Tibial nerve (tissue), 4 donors: Measurements from ENCODE around the gene OPCML. TPM values are rescaled to one million over a fixed set of nuclear protein-coding genes. Genes with fewer than 3 reads are reported as not detected.

Experiments
- DNase-seq, 2 donors: peaks; one replicate each; pipeline ENCODE4 v3.0.0-alpha.2; 2019; ENCODE audit warnings: low spot score in 2 of 2
- H3K27ac ChIP-seq, 4 donors: fragments of 200-600 bp; sonication (generic) in 3 of 4; one replicate each; pipeline ENCODE4 v1.5.1; 2017 to 2019; ENCODE audit warnings: mild to moderate bottlenecking in 1 of 4
- H3K27me3 ChIP-seq, 2 donors: fragments of 200-600 bp; sonication (generic) in 1 of 2; one replicate each; pipeline versions ENCODE4 v1.5.1 to v1.6.0; 2017 to 2019
- H3K36me3 ChIP-seq, 3 donors: fragments of 200-600 bp; sonication (generic); one replicate each; pipeline ENCODE4 v1.5.1; 2018 to 2019
- H3K4me1 ChIP-seq, 4 donors: fragments of 200-600 bp; sonication (generic) in 3 of 4; one replicate each; pipeline ENCODE4 v1.5.1; 2017 to 2019
- H3K4me3 ChIP-seq, 4 donors: fragments of 200-600 bp; sonication (generic) in 3 of 4; one replicate each; pipeline ENCODE4 v1.5.1; 2017 to 2019; ENCODE audit warnings: mild to moderate bottlenecking in 1 of 4, moderate library complexity in 1 of 4
- H3K9me3 ChIP-seq, 4 donors: fragments of 200-600 bp; sonication (generic) in 3 of 4; one replicate each; pipeline ENCODE4 v1.5.1; 2017 to 2019
- CTCF ChIP-seq, 5 experiments: fragments of 200-600 bp in 3 of 5; fragments of 450-650 bp in 2 of 5; sonication (generic) in 3 of 5; IDR thresholded peaks; one replicate each; pipeline ENCODE4 v1.5.1; 2016 to 2019; ENCODE audit warnings: antibody characterized with exemption in 5 of 5, mild to moderate bottlenecking in 3 of 5, moderate library complexity in 2 of 5
- EP300 ChIP-seq, 2 donors: sonication (generic); formaldehyde crosslinking; IDR thresholded peaks; one replicate each; pipeline ENCODE4 v1.6.1; 2017; ENCODE audit warnings: antibody characterized with exemption in 2 of 2, mild to moderate bottlenecking in 1 of 2
- POLR2A ChIP-seq, 2 donors: fragments of 450-650 bp; IDR thresholded peaks; one replicate each; pipeline ENCODE4 v1.6.1; 2017; ENCODE audit warnings: antibody characterized with exemption in 2 of 2, mild to moderate bottlenecking in 2 of 2, moderate library complexity in 2 of 2
- WGBS, 2 donors: methylation state at CpG; one replicate each; pipeline ENCODE4 v1.1.5; 2018; 5-methylcytosine and 5-hydroxymethylcytosine counted together
- total RNA-seq, 4 donors: library from RNA; depleted of rRNA; stranded (reverse); fragments of >200 nt; gene quantifications; one replicate each; pipeline ENCODE4 v1.1.0, GENCODE V29; 2016

OPCML gene
- total RNA-seq, 4 donors from 2014 or later: 1.0 to 10.8 (median 1.9) TPM

DNA sequence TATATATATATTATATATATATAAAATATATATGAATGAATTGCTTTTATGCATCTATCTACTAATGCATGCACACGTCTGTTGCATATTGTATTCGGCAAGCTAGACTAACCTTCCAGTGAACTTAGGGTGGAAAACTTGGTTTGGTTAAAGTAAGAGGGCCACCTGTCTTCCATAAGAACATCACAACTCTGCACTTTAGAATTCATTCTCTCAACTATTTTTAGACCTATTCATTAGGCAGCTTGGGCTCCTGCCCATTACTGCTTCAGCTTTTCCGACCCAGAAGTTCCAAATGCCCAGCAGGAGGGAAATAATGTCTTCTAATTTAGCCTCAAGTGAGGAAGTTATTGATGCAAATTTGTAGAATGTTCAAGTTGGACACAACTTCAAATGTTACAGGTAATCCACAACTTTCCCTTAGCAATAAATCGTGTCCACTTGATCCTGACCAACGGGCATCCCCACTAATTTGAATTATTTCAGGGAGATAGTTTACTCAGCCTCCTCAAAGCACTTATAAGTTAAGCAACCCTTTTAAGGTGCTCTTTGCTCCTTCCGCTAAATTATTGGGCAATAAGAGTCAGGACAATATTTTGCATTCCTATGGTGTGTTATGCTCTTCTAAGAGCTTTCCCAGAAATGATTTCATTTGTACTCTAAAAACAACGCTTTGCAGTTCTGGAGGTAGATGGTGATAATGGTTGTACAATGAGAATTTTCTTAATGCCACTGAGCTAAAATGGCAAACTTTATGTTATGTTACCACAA is 132.3 kb downstream of the OPCML start:
- H3K27me3 ChIP-seq: no peaks in the 10 kb centered on the region
- no peaks in the 10 kb centered on the region for H3K36me3 ChIP-seq
- no peaks in the 10 kb centered on the region for H3K9me3 ChIP-seq
- H3K4me3 ChIP-seq: no peak overlapping the region
- H3K27ac ChIP-seq: no peak overlapping the region
- no peaks in the 10 kb centered on the region for H3K4me1 ChIP-seq
- 77 to 78% methylated on average over 7 of the region's 7 CpGs for WGBS, 2 donors
- DNase-seq: no peak
- TF ChIP-seq POLR2A (IDR thresholded peaks at IDR 0.05): no peak
- TF ChIP-seq EP300 (IDR thresholded peaks at IDR 0.05): no peak
- no peak for TF ChIP-seq CTCF (IDR thresholded peaks at IDR 0.05)

- H3K4me3 ChIP-seq: no peak overlapping the region
- H3K9me3 ChIP-seq: no peaks in the 10 kb centered on the region
- WGBS, 2 donors: 75 to 97% methylated on average over 2 of the region's 2 CpGs
- no peak for DNase-seq
- no peaks in the 10 kb centered on the region for H3K36me3 ChIP-seq
- no peaks in the 10 kb centered on the region for H3K4me1 ChIP-seq
- no peak overlapping the region for H3K27ac ChIP-seq
- TF ChIP-seq POLR2A (IDR thresholded peaks at IDR 0.05) (no peak), CTCF (IDR thresholded peaks at IDR 0.05) (no peak), EP300 (IDR thresholded peaks at IDR 0.05) (no peak)
- no peaks in the 10 kb centered on the region for H3K27me3 ChIP-seq
Measured at GRCh38 chr11:133399294-133399693, 133.0 kb downstream of the OPCML start.

DNA sequence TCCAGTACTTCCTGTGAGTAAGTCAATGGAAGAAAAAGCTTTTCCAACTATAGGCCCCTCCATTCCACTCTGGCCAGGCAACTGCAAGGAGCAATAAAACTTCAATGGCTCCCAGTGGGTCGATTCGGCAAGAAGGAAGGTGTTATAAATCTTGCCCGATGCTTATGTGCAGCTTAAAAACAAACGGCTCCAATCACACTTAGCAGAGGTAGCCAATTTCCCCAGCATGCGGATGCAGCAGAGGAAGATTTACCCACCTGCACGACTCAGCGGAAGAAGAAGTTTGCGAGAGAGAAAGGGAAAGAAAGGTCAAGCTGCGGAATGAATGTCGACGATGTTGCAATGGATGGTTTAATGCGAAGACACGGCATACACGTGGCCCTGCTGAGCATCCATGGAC is 141.5 kb downstream of the OPCML start:
- no peak overlapping the region for H3K4me3 ChIP-seq
- TF ChIP-seq EP300 (IDR thresholded peaks at IDR 0.05) (no peak), POLR2A (IDR thresholded peaks at IDR 0.05) (no peak), CTCF (IDR thresholded peaks at IDR 0.05) (no peak)
- no peaks in the 10 kb centered on the region for H3K9me3 ChIP-seq
- H3K27me3 ChIP-seq: no peaks in the 10 kb centered on the region
- H3K36me3 ChIP-seq: no peaks in the 10 kb centered on the region
- 60 to 75% methylated on average over 14 of the region's 14 CpGs for WGBS, 2 donors
- no peaks in the 10 kb centered on the region for H3K4me1 ChIP-seq
- H3K27ac ChIP-seq: no peak overlapping the region
- no peak for DNase-seq

DNA sequence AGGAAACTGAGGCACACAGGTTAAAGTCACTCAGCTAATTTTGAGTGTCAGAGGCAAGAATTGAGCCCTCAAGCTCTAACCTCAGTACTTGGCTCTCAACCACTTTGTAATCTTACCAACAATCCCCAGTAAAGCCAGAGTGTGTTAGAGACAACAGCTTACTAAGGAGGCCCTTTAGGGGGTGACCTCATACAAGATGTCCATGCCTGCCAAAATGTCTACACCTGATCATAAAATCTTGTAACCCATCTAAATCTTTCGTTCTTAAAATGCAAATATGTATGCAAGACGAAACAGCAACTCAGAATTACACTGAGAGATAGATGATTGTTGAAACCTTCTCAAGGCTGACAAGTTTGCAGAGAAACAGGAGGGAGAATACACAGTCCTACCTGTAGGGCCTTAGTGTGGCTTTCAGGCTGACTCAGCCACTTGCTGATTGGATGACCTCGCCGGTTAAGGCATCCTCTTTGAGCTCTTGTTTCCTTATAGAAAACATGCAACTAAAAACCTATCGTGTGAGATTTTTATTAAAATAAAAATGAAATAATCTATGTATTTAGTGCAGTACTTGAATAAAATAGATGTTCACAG is 143.2 kb downstream of the OPCML start:
- Histone ChIP-seq H3K4me3 (no peak overlapping the region), H3K9me3 (no peaks in the 10 kb centered on the region), H3K27ac (no peak overlapping the region), H3K27me3 (no peaks in the 10 kb centered on the region), H3K36me3 (no peaks in the 10 kb centered on the region), H3K4me1 (no peaks in the 10 kb centered on the region)
- DNase-seq: no peak
- TF ChIP-seq POLR2A (IDR thresholded peaks at IDR 0.05) (no peak), CTCF (IDR thresholded peaks at IDR 0.05) (no peak), EP300 (IDR thresholded peaks at IDR 0.05) (no peak)
- 87 to 93% methylated on average over 5 of the region's 5 CpGs for WGBS, 2 donors

DNA sequence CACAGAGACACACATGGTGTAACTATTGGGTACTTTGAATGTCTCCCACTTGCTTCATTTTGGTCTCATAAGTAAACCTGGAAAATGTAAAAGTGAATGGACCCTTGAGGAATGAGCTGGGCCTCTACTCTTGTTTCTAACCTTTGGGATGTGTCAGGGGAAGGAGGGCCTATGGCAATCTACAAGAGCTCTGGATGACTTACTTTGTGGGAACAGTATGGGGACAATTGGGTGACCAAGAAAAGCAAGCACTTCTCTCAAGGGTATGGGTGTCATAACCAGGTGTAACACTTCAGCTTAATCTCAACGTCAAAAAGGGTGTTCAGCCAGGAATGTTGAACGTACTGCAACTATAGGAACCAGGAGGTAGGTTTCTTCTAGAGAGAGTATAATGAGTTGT is 144.0 kb downstream of the OPCML start:
- no peaks in the 10 kb centered on the region for H3K9me3 ChIP-seq
- no peak overlapping the region for H3K27ac ChIP-seq
- 79 to 83% methylated on average over 2 of the region's 2 CpGs for WGBS, 2 donors
- no peak for DNase-seq
- H3K27me3 ChIP-seq: no peaks in the 10 kb centered on the region
- no peak overlapping the region for H3K4me3 ChIP-seq
- H3K36me3 ChIP-seq: no peaks in the 10 kb centered on the region
- no peak for TF ChIP-seq POLR2A (IDR thresholded peaks at IDR 0.05)
- TF ChIP-seq EP300 (IDR thresholded peaks at IDR 0.05): no peak
- TF ChIP-seq CTCF (IDR thresholded peaks at IDR 0.05): no peak
- no peaks in the 10 kb centered on the region for H3K4me1 ChIP-seq
